ENCODE results near the gene NUS1. TPM values are rescaled to one million over a fixed set of nuclear protein-coding genes. Genes with fewer than 3 reads are reported as not detected.
"Not testable (repeated sequence)": the region's sequence is repeated elsewhere in the genome, so short reads cannot be mapped to it uniquely, and the experiment has no call there.

The NUS1 gene
- 10 to 100 TPM; 14.1 to 23.7 (median 20.2) TPM for total RNA-seq

- Histone ChIP-seq H3K36me3 (no peaks in the 10 kb centered on the region), H3K4me1 (peaks cover 0 to 56% (median 22%) of the 10 kb centered on the region in 4 donors), H3K27ac (peak within 1 kb of the TSS; percentile 50 to 81 (median 74)), H3K4me3 (peak within 1 kb of the TSS; percentile 66 to 76 (median 70)), H3K27me3 (no peaks in the 10 kb centered on the region), H3K9me3 (no peaks in the 10 kb centered on the region)
- DNase-seq (ENCODE audit: low spot score in 2 of 2), result peak; percentile 97 to 98
- 0% methylated on average over 39 to 45 of the region's 53 CpGs for WGBS, 2 donors
- TF ChIP-seq, protein P1, sequence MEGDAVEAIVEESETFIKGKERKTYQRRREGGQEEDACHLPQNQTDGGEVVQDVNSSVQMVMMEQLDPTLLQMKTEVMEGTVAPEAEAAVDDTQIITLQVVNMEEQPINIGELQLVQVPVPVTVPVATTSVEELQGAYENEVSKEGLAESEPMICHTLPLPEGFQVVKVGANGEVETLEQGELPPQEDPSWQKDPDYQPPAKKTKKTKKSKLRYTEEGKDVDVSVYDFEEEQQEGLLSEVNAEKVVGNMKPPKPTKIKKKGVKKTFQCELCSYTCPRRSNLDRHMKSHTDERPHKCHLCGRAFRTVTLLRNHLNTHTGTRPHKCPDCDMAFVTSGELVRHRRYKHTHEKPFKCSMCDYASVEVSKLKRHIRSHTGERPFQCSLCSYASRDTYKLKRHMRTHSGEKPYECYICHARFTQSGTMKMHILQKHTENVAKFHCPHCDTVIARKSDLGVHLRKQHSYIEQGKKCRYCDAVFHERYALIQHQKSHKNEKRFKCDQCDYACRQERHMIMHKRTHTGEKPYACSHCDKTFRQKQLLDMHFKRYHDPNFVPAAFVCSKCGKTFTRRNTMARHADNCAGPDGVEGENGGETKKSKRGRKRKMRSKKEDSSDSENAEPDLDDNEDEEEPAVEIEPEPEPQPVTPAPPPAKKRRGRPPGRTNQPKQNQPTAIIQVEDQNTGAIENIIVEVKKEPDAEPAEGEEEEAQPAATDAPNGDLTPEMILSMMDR (IDR thresholded peaks at IDR 0.05), result peak; percentile 72 to 94 (median 77)
- TF ChIP-seq EP300 (IDR thresholded peaks at IDR 0.05) (peak in 1 of 2 donors; percentile 87), POLR2A (IDR thresholded peaks at IDR 0.05) (peak; percentile 46 to 48)
Measured at GRCh38 chr6:117674991-117675657, at the start of gene NUS1. NUS1 (plus strand) TSS chr6:117675469; CDS start chr6:117675671, 202 bp downstream.

GRCh38 chr6:117627533-117627932 is 47.7 kb upstream of the NUS1 start:
- peaks cover 0 to 21% (median 3%) of the 10 kb centered on the region in 4 donors for H3K9me3 ChIP-seq
- H3K36me3 ChIP-seq, result no peaks in the 10 kb centered on the region
- DNase-seq (ENCODE audit: low spot score in 2 of 2), result no peak
- H3K27ac ChIP-seq, result no peak overlapping the region
- TF ChIP-seq, protein P1 (IDR thresholded peaks at IDR 0.05), result no peak
- TF ChIP-seq POLR2A (IDR thresholded peaks at IDR 0.05), result no peak
- no peaks in the 10 kb centered on the region for H3K4me1 ChIP-seq
- no peaks in the 10 kb centered on the region for H3K27me3 ChIP-seq
- H3K4me3 ChIP-seq, result no peak overlapping the region

DNA sequence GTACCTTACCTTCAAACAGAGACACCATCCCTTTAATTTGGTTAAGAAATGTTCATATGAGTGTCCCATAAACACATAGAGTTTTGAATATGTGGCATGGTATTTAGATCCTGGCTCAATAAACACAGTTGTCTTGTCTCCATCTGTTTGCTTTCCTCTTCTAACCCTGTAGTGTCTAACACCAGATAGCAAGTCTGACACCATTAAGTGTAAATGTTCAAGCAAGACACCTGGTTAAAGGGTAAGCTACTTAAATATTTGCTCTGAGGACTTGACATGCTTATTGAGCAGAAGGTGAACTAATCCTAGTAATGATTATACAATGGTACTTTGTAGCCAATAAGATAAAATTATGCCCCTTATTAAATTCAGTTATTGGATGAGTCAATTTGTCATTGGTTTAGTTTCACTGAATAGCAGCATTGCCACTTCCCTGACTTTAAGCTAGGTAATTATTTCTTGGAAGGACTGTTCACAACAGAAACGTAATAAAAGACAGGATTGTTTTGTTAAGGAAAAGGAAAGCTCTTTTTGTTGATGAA is 46.1 kb upstream of the NUS1 start:
- H3K36me3 ChIP-seq, result no peaks in the 10 kb centered on the region
- H3K4me3 ChIP-seq, result no peak overlapping the region
- H3K9me3 ChIP-seq, result peaks cover 0 to 21% (median 3%) of the 10 kb centered on the region in 4 donors
- no peak for TF ChIP-seq EP300 (IDR thresholded peaks at IDR 0.05)
- TF ChIP-seq, protein P1 (IDR thresholded peaks at IDR 0.05), result no peak
- no peak for TF ChIP-seq POLR2A (IDR thresholded peaks at IDR 0.05)
- no peak for DNase-seq (ENCODE audit: low spot score in 2 of 2)
- no peaks in the 10 kb centered on the region for H3K4me1 ChIP-seq
- H3K27ac ChIP-seq, result no peak overlapping the region
- 57 to 81% methylated on average over 1 of the region's 1 CpG for WGBS, 2 donors
- no peaks in the 10 kb centered on the region for H3K27me3 ChIP-seq

- no peak overlapping the region for H3K4me3 ChIP-seq
- H3K36me3 ChIP-seq, result no peaks in the 10 kb centered on the region
- no peak overlapping the region for H3K27ac ChIP-seq
- WGBS, 2 donors, result 50 to 56% methylated on average over 1 of the region's 1 CpG
- H3K9me3 ChIP-seq, result peaks cover 0 to 8% (median 0%) of the 10 kb centered on the region in 4 donors
- TF ChIP-seq EP300 (IDR thresholded peaks at IDR 0.05) (no peak), POLR2A (IDR thresholded peaks at IDR 0.05) (no peak)
- TF ChIP-seq, protein P1 (IDR thresholded peaks at IDR 0.05), result no peak
- no peaks in the 10 kb centered on the region for H3K27me3 ChIP-seq
- no peaks in the 10 kb centered on the region for H3K4me1 ChIP-seq
- DNase-seq (ENCODE audit: low spot score in 2 of 2), result no peak
Measured at GRCh38 chr6:117637770-117638169, 37.5 kb upstream of the NUS1 start.

GRCh38 chr6:117642976-117643375 is 32.3 kb upstream of the NUS1 start:
- no peak overlapping the region for H3K4me3 ChIP-seq
- no peak for TF ChIP-seq EP300 (IDR thresholded peaks at IDR 0.05)
- no peak for TF ChIP-seq POLR2A (IDR thresholded peaks at IDR 0.05)
- TF ChIP-seq, protein P1 (IDR thresholded peaks at IDR 0.05), result no peak
- no peak overlapping the region for H3K27ac ChIP-seq
- H3K27me3 ChIP-seq, result no peaks in the 10 kb centered on the region
- H3K9me3 ChIP-seq, result peaks cover 0 to 8% (median 0%) of the 10 kb centered on the region in 4 donors
- no peaks in the 10 kb centered on the region for H3K36me3 ChIP-seq
- no peak for DNase-seq (ENCODE audit: low spot score in 2 of 2)
- no peaks in the 10 kb centered on the region for H3K4me1 ChIP-seq
- WGBS, 2 donors, result 83 to 90% methylated on average over 2 of the region's 2 CpGs

DNA sequence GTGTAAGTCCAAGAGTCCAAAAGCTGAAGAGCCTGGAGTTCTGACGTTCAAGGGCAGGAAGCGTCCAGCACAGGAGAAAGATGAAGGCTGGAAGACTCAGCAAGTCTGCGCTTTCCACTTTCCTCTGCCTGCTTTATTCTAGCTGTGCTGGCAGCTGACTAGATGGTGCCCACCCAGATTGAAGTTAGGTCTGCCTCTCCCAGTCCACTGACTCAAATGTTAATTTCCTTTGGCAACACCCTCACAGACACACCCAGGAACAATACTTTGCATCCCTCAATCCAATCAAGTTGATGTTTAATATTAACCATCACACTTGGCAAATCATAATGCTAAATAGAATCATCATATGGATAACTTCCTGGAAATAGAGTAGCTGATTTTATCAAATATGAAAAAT is 23.3 kb upstream of the NUS1 start:
- DNase-seq (ENCODE audit: low spot score in 2 of 2); H3K4me3 ChIP-seq; H3K4me1 ChIP-seq; H3K27me3 ChIP-seq; H3K27ac ChIP-seq; H3K36me3 ChIP-seq: not testable (repeated sequence)
- peaks cover 0 to 17% (median 0%) of the 10 kb centered on the region in 4 donors for H3K9me3 ChIP-seq
- WGBS, 2 donors, result 60 to 84% methylated on average over 3 of the region's 3 CpGs
